NCI-H748 treated with DMSO at 0.1 percent for 48 hours (cell line): ENCODE data around the gene PTPN20.

Experiments used
- DNase-seq: peaks from one replicate; lab custom pipeline; 2025; lab: John Stamatoyannopoulos, UW

The PTPN20 gene

DNA sequence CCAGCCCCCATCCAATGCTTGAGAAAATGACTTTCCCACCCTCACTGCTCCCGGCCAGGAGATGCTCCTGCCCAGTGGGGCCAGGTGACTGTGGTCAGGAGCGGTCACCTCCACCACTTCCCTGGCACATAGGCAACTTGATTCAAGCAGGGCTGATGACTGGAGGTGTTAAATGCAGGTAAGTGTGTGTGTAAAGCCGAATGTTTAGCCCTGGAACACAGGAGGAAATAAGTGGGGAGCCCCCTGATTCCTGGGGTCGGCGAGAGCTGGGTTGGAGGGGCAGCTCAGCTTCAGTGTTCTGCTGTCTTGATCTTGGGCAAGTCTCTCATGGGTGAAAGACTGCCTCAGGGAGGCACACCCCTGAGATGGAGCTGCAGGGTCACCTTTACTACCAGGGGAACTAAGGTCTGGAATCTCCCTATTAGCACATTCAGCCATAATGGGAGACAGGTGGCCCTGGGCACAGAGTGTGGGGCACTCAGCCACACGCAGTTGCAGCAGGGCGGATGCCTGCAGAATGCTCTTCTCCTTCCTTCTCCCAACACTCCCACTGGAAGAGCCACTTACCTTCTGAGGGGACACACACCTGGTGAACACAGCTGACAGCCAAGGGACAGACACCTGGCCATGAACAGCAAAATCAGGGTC is 124.1 kb downstream of the PTPN20 start:
- no peak for DNase-seq

DNA sequence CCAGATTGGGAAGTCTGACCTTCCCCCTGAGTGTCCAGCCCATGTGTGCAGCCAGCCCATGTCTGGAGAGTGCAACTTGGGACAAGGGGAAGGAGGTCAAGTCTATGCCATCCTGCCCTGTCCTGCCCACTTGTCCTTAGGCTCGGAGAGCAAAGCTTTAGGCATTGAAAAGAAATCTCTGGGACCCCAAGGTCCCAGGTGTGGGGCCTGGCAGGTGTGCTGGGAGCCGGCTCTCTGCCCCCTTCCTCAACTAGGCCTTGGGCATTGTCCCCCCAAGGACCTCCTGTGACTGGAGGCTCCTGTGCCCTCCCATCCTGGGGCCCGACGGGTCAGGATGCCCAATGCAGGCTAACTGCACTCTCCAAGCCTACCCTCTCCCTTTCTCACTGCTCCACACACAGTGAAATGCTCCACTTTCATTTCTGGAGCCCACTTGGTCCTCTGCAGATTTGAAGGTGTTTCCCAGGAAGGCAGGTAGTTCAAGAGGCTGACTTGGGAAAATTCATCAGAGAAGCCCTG is 124.7 kb downstream of the PTPN20 start:
- no peak for DNase-seq

DNA sequence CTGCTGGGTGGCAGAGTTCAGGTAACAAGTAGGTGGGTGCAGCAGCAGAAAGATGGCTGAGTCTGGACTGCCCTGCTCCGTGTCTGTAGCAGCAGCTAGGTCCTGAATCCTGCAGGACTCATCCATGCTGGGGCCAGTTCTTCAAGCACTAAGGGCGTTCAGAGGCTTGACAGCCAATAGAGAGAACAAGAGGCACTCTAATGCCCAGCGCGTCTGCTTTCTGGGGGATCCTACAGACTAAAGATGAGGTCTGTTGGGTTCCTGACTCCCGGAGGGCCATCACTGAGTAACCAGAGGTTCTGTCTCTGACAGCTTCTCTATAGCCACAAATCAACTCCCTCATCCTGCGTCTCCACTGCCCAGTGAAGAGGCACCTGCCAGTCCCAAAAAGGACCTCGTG is 125.5 kb downstream of the PTPN20 start:
- DNase-seq, result no peak

DNA sequence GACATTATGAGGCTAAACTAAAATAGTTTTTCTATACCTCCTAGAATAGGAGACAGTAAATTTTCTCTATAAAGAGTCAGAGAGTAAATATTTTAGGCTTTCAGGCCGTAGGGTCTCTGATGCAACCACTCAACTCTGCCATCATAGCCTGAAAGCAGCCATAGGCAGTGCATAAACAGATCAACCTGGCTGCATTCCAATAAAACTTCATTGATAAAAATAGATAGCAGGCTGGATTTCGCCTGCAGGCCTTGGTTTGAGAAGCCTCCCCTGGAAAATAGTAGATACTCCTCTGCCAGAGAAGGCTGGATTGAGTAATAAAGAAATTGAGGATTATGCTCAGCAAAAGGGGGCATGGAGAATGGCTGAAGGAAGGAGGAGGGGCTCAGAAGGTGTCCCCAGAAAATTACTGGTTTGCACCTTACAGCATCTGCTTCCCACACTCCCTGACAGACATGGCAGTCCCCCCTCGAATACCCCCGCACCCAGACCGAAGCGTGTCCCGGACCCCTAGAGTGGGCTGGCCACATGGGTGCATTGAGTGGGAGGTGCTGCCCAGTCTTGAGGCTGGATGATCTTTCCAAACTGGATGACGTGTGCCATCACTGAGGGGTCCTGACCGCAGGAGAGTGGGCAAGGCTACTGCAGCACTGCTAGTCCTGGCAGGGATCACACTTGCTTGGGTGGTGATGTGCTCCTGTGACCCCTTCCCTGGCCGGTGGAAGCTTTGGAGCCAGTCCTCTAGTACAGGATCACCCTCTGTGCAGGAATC is 126.6 kb downstream of the PTPN20 start:
- no peak for DNase-seq

DNA sequence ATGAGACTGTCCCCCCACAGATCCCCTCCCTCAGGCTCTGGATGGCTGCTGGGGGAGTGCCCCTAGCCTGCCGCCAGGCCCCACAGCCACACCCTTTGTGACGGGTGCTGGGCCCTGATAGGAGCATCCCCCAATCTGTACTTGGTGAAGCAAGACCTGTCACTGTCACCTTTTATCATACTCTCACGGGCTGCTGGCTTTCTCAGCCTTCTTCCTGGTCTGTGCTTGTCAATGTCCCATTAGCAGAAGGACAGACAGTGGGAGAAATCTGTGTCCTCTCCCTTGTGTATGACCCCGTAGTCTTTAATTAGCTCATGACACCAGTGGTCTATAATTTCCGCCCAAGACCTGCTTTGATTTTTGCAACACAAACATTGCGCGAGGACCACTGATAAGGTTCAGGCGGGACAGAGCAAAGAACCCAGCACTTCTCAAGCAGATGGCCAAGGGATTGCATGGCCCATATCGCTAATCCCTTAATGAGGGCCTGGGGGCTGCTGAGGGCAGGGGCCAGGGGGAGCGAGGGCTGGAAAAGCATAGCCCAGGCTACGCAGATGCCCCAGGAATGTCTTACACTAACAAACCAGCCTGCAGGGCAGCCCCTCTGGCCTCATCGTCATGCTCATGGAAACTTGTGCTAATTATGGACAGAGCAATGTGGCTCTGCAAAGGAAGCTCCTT is 127.8 kb downstream of the PTPN20 start:
- no peak for DNase-seq

DNA sequence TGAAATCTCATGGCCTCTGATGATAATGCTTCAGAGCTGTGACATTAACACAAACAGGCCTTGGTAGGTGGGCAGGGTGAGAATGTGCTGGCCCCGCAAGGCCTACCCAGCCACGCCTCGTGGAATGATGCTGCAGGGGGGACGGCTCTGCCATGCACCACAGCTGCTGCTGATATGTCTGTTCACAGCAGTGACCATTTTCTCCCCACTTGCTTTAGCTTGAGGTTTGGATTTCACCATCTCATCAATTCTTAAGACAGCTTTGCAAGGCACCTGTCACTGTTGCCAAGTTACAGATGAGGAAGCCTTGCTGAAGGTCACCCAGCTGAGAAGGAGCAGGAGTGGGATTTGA is 128.3 kb downstream of the PTPN20 start:
- DNase-seq, result no peak

DNA sequence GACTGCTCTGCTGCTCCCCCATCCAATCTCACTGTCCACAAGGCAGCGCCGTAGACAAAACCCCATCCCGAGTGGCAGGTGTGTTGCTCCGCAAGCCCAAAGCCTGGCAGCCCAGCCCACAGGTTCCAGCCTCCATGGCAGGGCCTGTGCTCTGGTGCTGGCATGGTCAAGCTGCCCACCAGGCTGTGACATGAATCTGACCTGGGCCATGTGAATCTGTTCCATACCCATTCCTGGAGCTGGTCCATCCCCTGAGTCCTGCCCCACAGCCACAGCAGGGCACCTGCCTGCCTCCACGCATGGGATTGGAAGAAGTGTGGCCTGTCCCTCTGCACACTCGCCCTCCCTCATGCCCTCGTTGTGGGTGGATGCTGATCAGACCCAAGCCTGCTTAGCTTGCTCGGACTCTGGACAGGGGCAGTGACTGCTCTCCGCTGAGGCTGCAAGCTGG is 128.8 kb downstream of the PTPN20 start:
- no peak for DNase-seq

DNA sequence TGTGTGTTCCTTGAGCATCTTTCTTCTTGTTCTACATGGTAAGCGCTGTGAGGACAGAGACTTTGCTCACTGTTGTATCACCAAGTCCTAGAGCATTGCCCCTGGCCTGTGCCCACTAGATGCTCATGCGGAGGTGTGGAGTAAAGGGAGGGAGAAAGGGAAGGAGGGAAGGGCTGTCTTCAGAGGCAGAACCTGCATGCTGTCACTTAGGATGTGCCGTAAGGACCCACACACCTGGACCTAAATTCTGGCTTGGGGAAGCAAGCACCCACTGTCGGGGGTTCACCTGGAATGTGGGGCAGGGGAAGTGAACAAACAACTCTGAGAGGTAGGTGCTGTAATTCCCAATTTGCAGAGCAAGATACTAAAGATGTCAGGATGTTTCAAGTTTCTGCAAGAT is 129.5 kb downstream of the PTPN20 start:
- DNase-seq, result no peak

DNA sequence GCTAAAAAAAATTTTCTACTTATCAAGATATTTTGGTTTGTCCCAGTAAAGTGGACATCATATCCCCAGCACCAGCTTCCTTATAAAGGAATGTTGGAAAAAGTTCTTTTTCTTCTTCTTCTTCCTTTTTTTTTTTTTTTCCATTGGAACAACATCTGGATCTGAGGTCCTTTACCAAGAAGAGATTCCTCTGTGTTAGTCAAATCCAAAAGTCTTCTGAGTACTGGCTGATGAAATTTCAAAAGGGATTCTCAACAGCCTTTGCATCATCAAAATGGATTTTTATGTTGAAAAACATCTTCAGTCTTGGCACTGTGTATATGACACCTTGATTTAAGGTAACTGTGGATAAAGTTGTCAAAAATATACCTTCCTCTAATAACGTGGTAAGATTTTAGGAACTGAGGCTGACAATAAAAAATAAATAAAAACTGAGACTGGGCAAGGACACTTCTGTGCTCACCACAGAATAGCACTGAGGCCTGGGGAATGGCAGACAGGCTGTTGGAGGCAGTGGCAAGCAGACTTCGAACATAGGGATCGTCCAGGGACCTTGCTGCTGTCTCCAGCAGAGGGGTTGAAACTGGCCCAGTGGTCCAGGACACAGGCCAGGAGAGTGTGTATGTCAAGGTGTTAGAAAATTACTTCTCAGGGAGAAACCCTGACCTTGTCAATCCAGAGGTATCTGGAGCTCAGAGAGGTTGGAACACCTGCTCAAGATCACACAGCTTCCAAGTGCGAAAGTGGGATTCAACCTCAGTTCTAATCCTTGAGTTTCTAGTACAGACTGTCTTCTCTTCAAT is 130.4 kb downstream of the PTPN20 start:
- no peak for DNase-seq

DNA sequence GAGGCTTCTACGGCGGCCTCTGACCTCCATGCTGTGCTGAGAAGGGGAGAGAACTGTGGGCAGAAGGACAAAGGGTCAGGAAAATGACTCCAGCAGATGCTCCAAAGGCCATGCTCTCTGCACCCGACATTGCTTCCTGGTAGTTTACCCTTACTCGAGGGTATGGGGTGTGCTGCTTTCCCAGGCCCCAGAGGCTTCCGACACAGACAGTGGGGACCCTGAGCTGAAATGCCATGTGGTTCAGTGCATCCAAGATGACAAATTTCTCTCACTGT is 130.9 kb downstream of the PTPN20 start:
- no peak for DNase-seq

DNA sequence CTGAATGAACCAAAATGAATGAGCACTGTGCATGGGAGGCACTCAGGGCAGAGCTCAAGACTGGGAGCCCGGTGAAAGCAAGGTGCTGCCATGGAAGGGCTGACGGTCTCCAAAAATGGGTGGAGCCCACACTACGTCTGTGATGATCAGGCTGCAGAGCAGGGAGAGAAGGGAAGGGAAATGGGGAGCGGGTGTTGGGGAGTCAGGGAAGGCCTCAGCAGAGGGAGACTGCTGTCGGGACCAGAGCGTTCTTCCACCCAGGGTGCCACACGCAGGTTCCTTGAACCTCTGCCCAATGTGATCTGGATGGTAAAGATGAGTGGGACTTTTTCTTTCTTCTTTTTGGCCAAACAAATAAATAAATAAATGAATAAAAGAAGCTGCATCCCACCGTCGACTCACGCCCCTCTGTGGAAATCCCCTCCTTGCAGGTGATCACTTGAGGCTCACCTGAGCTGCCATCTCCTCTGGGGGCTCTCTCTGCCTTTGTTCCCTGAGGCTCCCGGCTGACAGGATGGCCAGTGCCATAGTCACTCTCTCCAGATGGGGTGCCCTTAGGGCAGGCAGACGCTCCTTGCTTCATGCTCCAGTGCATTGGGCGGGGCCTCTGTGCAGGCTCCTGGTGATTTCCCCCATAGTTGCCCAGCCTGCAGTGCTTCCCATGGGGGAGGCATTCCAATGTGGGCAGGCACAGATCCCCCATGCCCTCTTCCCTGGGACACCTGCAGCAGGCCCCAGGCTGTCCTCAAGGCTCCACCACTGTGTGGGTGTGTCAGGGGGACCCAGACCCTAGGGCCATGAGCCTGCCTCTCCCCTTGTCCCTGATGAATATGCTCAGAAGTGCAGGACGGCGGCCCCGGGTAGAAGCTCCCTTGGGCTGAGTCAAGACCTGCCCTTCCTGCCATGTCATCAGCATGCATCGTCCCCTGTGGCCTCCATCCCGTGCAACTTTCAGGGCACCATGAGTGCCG is 131.8 kb downstream of the PTPN20 start:
- DNase-seq, result no peak

DNA sequence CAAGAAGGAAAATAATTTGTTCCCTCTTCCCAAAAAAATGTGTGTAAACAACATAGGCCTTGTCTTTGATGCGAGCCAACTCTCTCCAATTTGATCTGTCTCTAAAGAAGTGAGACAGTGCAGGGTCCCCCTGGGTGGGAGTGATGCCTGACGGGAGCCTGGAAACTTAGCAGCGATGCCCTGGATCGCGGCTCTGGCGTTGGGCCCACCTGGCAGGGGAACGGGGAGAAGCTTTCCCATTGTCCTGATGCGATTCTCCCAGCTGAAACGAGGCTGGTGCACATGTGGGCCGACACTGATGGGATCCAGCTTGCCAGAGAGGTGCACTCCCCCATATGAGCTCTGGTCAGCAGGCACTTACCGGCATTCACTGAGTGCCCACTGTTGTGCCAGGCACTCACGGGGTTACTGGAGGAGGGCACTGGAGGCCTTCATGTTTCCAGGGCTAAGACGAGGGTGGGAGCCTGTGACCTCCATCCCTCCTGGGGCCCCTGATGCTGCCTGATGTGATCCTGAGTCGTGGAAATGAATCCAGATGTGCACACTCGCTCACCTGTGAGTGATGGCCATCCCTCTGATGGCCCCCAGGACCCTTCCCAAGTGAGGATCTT is 132.8 kb downstream of the PTPN20 start:
- no peak for DNase-seq

DNA sequence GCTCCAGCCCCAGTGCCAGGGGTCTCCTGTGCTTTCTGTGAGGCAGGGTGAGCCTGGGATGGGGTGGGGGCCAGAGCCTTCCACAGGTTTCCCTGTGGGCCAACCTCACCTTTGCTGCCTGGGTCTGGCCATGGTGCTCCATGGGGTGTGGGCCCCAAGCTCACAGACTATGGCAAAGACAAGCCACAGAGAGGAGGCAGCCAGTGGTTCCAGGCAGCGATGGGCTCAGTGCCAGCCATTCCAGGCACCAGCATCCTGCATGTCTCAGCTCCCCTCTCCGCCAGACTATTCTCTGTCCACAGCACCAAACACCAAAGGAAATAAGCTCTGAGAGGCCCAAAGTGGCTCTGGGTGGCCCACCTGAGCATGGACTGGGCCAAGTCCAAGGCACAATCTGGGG is 133.5 kb downstream of the PTPN20 start:
- no peak for DNase-seq

DNA sequence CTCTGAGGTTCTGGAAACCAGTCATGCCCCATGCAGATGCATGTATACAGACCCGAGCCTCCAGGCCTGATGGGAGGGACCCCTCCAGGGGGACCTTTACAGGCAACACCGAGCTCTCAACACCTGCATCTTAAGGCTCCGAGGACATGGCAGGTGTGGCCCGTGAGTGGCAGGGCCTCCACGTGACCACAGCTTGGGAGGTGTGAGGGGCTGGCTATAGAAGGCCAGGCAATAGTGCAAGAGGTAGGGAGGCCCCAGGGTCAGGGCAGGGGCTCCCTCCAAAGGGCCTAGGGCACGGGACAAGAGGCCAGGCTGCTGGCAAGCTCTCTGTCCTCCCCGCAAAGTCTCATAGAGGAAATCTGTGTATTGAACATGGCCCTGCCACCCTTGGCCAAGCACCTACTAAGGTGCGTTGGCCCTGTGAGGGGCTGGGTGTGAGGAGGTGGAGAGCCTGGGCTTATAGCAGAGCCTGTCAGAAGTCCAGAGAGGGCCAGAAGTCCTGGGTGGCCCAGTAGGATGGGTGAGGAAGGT is 134.2 kb downstream of the PTPN20 start:
- no peak for DNase-seq

DNA sequence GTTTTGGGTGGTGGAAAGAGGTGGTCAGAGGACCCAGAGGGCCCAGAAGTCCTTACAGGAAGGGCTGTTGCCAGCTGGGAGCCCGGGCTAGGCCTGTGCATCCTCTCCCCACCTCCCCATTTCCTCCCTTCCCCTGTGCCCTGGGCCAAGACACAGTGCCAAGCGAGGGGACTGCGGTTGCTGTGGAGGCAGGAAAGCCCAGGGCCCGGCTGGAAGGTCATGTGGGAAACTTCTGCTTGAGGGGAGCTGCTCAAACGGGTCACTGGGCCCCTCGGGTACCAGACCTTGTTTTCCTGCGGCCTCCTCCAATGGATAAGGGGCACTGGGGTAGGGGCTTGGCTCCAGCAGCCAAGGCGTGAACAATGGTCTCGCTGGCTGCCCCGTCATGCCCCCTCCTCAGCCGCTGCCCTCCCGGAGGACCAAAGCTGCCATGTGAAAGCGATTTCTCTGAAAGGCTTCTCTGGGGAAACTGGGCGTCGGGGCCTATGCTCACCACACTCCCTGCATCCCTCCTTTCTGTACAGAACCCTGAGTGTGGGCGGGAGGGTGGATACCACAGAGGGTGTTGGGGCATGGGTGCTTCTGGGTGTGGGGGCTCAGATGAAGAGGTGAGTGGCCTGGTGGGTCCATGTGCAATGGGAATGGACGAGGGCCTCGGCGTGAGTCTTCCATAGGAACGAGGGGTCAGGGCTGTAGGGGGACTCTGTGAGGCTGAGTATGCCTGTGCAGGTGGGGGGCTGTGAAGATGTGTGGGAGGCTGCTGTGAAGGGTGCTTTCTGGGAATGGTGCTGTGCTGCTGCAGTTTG is 135.3 kb downstream of the PTPN20 start:
- DNase-seq, result no peak

DNA sequence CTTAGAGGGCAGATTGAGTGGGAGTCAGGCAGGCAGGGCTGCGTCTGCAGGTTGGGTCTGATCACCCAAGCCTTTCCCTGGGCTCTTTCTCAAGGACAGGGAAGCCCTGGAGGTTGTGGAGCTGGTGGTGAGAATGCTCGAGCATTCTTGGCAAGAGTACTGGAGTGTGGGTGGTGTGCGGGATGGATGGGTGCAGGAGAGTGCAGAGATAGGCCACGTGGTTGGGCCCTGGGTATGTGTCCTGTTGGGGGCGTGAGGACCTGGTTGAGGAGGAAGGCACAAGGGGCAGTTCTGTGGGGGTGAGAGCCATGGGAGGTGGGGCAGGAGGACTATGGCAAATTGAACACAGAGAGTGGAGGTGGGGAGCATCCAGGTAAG is 135.9 kb downstream of the PTPN20 start:
- no peak for DNase-seq

DNA sequence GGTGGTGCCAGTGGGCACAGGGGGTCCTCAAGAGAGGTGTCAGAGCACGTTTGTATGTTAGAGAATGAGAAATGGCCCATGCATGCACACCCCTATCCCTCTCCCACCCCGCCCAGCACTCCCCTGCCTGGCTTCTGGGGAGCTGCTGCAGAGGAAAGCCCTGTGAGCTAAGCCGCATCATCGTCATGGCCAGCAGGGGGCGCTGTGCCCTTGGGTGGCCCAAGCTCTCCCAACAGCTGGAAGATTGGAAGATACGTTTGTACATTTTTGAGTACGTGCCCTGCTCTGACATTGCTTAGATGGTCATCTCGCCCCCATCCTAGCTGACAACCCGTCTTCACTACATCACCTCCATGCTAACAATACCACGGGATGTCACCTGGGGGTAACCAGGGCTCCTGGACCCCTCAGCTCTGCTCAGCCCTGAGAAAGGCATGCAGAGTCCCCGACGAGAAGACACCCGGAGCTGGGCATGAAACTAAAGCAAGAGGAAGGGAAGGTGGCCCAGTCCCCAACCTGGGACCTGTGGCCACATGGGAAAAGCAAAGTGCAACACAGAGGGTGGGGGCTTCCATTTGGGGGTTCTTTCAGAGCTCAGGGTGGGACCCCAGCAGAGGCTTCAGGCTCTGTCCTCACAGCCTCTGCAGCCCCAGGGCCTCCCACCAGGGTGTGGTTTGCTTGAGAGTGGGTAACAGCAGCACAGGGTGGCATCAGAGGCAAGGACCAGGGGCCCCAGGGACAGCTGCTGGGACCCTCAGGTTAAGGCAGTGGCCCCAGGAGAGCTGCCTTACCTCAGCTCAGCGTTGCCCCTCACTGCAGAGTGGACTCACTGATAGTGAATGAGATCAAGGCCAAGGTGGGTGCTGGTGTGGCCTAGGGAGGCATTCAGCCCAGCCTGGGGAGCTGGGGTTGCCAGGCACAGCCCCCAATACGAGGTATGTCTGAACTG is 136.6 kb downstream of the PTPN20 start:
- peak; percentile 9 for DNase-seq

DNA sequence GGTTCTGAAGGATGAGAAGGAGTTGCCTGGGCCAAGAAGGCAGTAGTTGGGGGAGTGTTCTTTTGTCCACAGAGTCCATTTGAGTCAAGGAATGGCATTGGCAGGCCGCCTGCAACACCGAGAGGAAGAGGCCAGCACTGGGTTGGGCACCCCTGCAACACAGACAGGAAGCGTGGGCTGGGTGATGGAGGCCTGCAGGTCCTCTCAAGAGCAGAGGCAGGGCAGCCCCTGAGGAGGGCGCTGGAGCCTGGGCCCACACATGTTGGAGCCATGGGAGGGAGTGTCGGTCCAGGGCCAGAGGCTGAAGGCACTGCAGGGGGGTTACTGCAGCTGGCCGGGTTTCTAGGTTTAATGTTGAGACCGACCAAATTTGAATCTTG is 137.3 kb downstream of the PTPN20 start:
- no peak for DNase-seq
